Measurements from ENCODE around the gene GABRB2. TPM values are rescaled to one million over a fixed set of nuclear protein-coding genes. Genes with fewer than 3 reads are reported as not detected.

The GABRB2 gene
- total RNA-seq, 1 donor from 2014 or later: 0.20 TPM

- no peak overlapping the region for H3K4me2 ChIP-seq (ENCODE audit: low read length)
- H3K4me3 Mint-ChIP-seq (ENCODE audit: unreplicated experiment): no peak overlapping the region
- H3K27me3 ChIP-seq (ENCODE audit: insufficient read depth, low read length): no peaks in the 10 kb centered on the region
- H3K9me3 Mint-ChIP-seq (ENCODE audit: unreplicated experiment): peaks cover 2% of the 10 kb centered on the region
- no peak for TF ChIP-seq CTCF (IDR thresholded peaks at IDR 0.05; ENCODE audit: insufficient read depth, low read depth, low read length)
- no peak for TF ChIP-seq EZH2 (IDR thresholded peaks at IDR 0.05; ENCODE audit: insufficient read depth, low read length)
- no peaks in the 10 kb centered on the region for H3K4me1 Mint-ChIP-seq (ENCODE audit: low read depth, unreplicated experiment)
- H3K36me3 Mint-ChIP-seq (ENCODE audit: low read depth, unreplicated experiment): no peaks in the 10 kb centered on the region
- H3K79me2 ChIP-seq (ENCODE audit: insufficient read depth, low read length): no peaks in the 10 kb centered on the region
- H3K27ac ChIP-seq (ENCODE audit: low read depth, low read length): no peak overlapping the region
- FAIRE-seq (no peak), DNase-seq (ENCODE audit: low read depth) (no peak)
- H2AFZ ChIP-seq (ENCODE audit: low read depth, low read length): no peak overlapping the region
- H3K36me3 ChIP-seq (ENCODE audit: insufficient read depth, low read length): no peaks in the 10 kb centered on the region
- no peak overlapping the region for H3K27ac Mint-ChIP-seq (ENCODE audit: unreplicated experiment)
- no peaks in the 10 kb centered on the region for H3K9me3 ChIP-seq (ENCODE audit: insufficient read depth, low read depth, low read length)
- no peak overlapping the region for H3K4me3 ChIP-seq (ENCODE audit: insufficient read depth, low read depth, low read length)
- peaks cover 2% of the 10 kb centered on the region for H3K27me3 Mint-ChIP-seq (ENCODE audit: low read depth, unreplicated experiment)
- no peaks in the 10 kb centered on the region for H4K20me1 ChIP-seq (ENCODE audit: insufficient read depth, low read length)
- H3K4me1 ChIP-seq (ENCODE audit: insufficient read depth, low read length): no peaks in the 10 kb centered on the region
- H3K9ac ChIP-seq (ENCODE audit: low read length): no peak overlapping the region
These were observed 250.7 kb downstream of the GABRB2 start for GRCh38 chr5:161295721-161296250.

GRCh38 chr5:161288071-161288470, 258.5 kb downstream of the GABRB2 start:
- no peaks in the 10 kb centered on the region for H3K4me1 ChIP-seq (ENCODE audit: insufficient read depth, low read length)
- no peak overlapping the region for H3K27ac ChIP-seq (ENCODE audit: low read depth, low read length)
- no peak overlapping the region for H3K4me3 ChIP-seq (ENCODE audit: insufficient read depth, low read depth, low read length)
- FAIRE-seq (no peak), DNase-seq (ENCODE audit: low read depth) (no peak)
- H3K4me3 Mint-ChIP-seq (ENCODE audit: unreplicated experiment): no peak overlapping the region
- no peaks in the 10 kb centered on the region for H3K36me3 Mint-ChIP-seq (ENCODE audit: low read depth, unreplicated experiment)
- no peaks in the 10 kb centered on the region for H4K20me1 ChIP-seq (ENCODE audit: insufficient read depth, low read length)
- no peaks in the 10 kb centered on the region for H3K27me3 ChIP-seq (ENCODE audit: insufficient read depth, low read length)
- no peaks in the 10 kb centered on the region for H3K9me3 Mint-ChIP-seq (ENCODE audit: unreplicated experiment)
- H3K4me2 ChIP-seq (ENCODE audit: low read length): no peak overlapping the region
- no peaks in the 10 kb centered on the region for H3K36me3 ChIP-seq (ENCODE audit: insufficient read depth, low read length)
- peaks cover 1% of the 10 kb centered on the region for H3K27me3 Mint-ChIP-seq (ENCODE audit: low read depth, unreplicated experiment)
- no peaks in the 10 kb centered on the region for H3K4me1 Mint-ChIP-seq (ENCODE audit: low read depth, unreplicated experiment)
- no peaks in the 10 kb centered on the region for H3K79me2 ChIP-seq (ENCODE audit: insufficient read depth, low read length)
- H2AFZ ChIP-seq (ENCODE audit: low read depth, low read length): no peak overlapping the region
- no peak overlapping the region for H3K27ac Mint-ChIP-seq (ENCODE audit: unreplicated experiment)
- no peaks in the 10 kb centered on the region for H3K9me3 ChIP-seq (ENCODE audit: insufficient read depth, low read depth, low read length)
- TF ChIP-seq CTCF (IDR thresholded peaks at IDR 0.05; ENCODE audit: insufficient read depth, low read depth, low read length) (no peak), EZH2 (IDR thresholded peaks at IDR 0.05; ENCODE audit: insufficient read depth, low read length) (no peak)
- no peak overlapping the region for H3K9ac ChIP-seq (ENCODE audit: low read length)

- Histone ChIP-seq H3K9me3 (ENCODE audit: insufficient read depth, low read depth, low read length) (no peaks in the 10 kb centered on the region), H3K4me2 (ENCODE audit: low read length) (no peak overlapping the region), H3K4me1 (ENCODE audit: insufficient read depth, low read length) (no peaks in the 10 kb centered on the region), H3K9ac (ENCODE audit: low read length) (no peak overlapping the region), H3K27me3 (ENCODE audit: insufficient read depth, low read length) (no peaks in the 10 kb centered on the region), H4K20me1 (ENCODE audit: insufficient read depth, low read length) (no peaks in the 10 kb centered on the region), H2AFZ (ENCODE audit: low read depth, low read length) (no peak overlapping the region), H3K79me2 (ENCODE audit: insufficient read depth, low read length) (no peaks in the 10 kb centered on the region), H3K36me3 (ENCODE audit: insufficient read depth, low read length) (no peaks in the 10 kb centered on the region), H3K4me3 (ENCODE audit: insufficient read depth, low read depth, low read length) (no peak overlapping the region), H3K27ac (ENCODE audit: low read depth, low read length) (no peak overlapping the region)
- FAIRE-seq: no peak
- Mint-ChIP-seq H3K4me3 (ENCODE audit: unreplicated experiment) (no peak overlapping the region), H3K9me3 (ENCODE audit: unreplicated experiment) (no peaks in the 10 kb centered on the region), H3K4me1 (ENCODE audit: low read depth, unreplicated experiment) (no peaks in the 10 kb centered on the region), H3K36me3 (ENCODE audit: low read depth, unreplicated experiment) (no peaks in the 10 kb centered on the region), H3K27ac (ENCODE audit: unreplicated experiment) (no peak overlapping the region), H3K27me3 (ENCODE audit: low read depth, unreplicated experiment) (peaks cover 1% of the 10 kb centered on the region)
- TF ChIP-seq CTCF (IDR thresholded peaks at IDR 0.05; ENCODE audit: insufficient read depth, low read depth, low read length) (no peak), EZH2 (IDR thresholded peaks at IDR 0.05; ENCODE audit: insufficient read depth, low read length) (no peak)
- DNase-seq (ENCODE audit: low read depth): no peak
These were observed 259.1 kb downstream of the GABRB2 start for GRCh38 chr5:161287436-161287835.

All from astrocyte (in vitro differentiated cells and primary cell).